ENCODE results near the gene TBC1D9. TPM values are rescaled to one million over a fixed set of nuclear protein-coding genes. Genes with fewer than 3 reads are reported as not detected.

The TBC1D9 gene
- polyA plus RNA-seq, 3 donors: 13.6 to 33.5 (median 21.0) TPM

GRCh38 chr4:140693562-140693961, 62.6 kb downstream of the TBC1D9 start:
- Histone ChIP-seq H3K9me3 (replicated peaks in 1 of 2; ENCODE audit: control insufficient read depth in 1 of 2, insufficient read depth in 1 of 2, low read length in 2 of 2) (no peaks in the 10 kb centered on the region), H3K9ac (ENCODE audit: insufficient read depth, low read length, poor library complexity, severe bottlenecking) (no peak overlapping the region), H4K20me1 (ENCODE audit: insufficient read depth, low read length) (peaks cover 96% of the 10 kb centered on the region), H3K4me1 (ENCODE audit: control insufficient read depth in 1 of 2, insufficient read depth in 2 of 2, low read length in 2 of 2) (peaks cover 8 to 10% of the 10 kb centered on the region in 2 donors), H2AFZ (ENCODE audit: insufficient read depth, low read depth, low read length, poor library complexity, severe bottlenecking) (no peak overlapping the region), H3K4me2 (replicated peaks; ENCODE audit: extremely low read depth, low read length, poor library complexity, severe bottlenecking) (no peak overlapping the region), H3K79me2 (ENCODE audit: insufficient read depth, low read length) (no peaks in the 10 kb centered on the region), H3K36me3 (replicated peaks in 1 of 2; ENCODE audit: control insufficient read depth in 1 of 2, insufficient read depth in 2 of 2, low read length in 2 of 2) (peaks cover 0 to 4% of the 10 kb centered on the region in 2 donors), H3K4me3 (replicated peaks in 1 of 3; ENCODE audit: low read depth in 2 of 3, low read length in 3 of 3) (no peak overlapping the region), H3K27ac (ENCODE audit: low read depth in 1 of 2, low read length in 2 of 2) (no peak overlapping the region), H3K27me3 (ENCODE audit: control insufficient read depth in 2 of 2, insufficient read depth in 2 of 2, low read length in 2 of 2) (no peaks in the 10 kb centered on the region)
- no peaks in the 10 kb centered on the region for H3K9me3 Mint-ChIP-seq
- no peak for DNase-seq
- intact Hi-C loops (cut with micrococcal nuclease): no loop called here
- H3K4me3 Mint-ChIP-seq: no peak overlapping the region
- H3K4me1 Mint-ChIP-seq: peaks cover 18% of the 10 kb centered on the region
- peaks cover 20 to 25% of the 10 kb centered on the region in 2 donors for H3K36me3 Mint-ChIP-seq
- H3K27me3 Mint-ChIP-seq (ENCODE audit: low read depth in 3 of 3): peaks cover 0 to 1% (median 0%) of the 10 kb centered on the region in 3 donors
- WGBS (ENCODE audit: insufficient coverage): no CpG with 5 or more reads among the region's 1 CpG
- no peak overlapping the region for H3K27ac Mint-ChIP-seq
- no peak for TF ChIP-seq CTCF (IDR thresholded peaks at IDR 0.05)

- H3K36me3 Mint-ChIP-seq: peaks cover 13 to 22% of the 10 kb centered on the region in 2 donors
- Histone ChIP-seq H2AFZ (ENCODE audit: insufficient read depth, low read depth, low read length, poor library complexity, severe bottlenecking) (no peak overlapping the region), H3K9me3 (replicated peaks in 1 of 2; ENCODE audit: control insufficient read depth in 1 of 2, insufficient read depth in 1 of 2, low read length in 2 of 2) (no peaks in the 10 kb centered on the region), H3K27me3 (ENCODE audit: control insufficient read depth in 2 of 2, insufficient read depth in 2 of 2, low read length in 2 of 2) (peaks cover 0 to 3% of the 10 kb centered on the region in 2 donors), H3K4me3 (replicated peaks in 1 of 3; ENCODE audit: low read depth in 2 of 3, low read length in 3 of 3) (no peak overlapping the region), H3K27ac (ENCODE audit: low read depth in 1 of 2, low read length in 2 of 2) (no peak overlapping the region), H3K9ac (ENCODE audit: insufficient read depth, low read length, poor library complexity, severe bottlenecking) (no peak overlapping the region), H3K4me2 (replicated peaks; ENCODE audit: extremely low read depth, low read length, poor library complexity, severe bottlenecking) (no peak overlapping the region), H3K79me2 (ENCODE audit: insufficient read depth, low read length) (no peaks in the 10 kb centered on the region), H3K36me3 (replicated peaks in 1 of 2; ENCODE audit: control insufficient read depth in 1 of 2, insufficient read depth in 2 of 2, low read length in 2 of 2) (peaks cover 0 to under 1% of the 10 kb centered on the region in 2 donors), H4K20me1 (ENCODE audit: insufficient read depth, low read length) (peaks cover 94% of the 10 kb centered on the region), H3K4me1 (ENCODE audit: control insufficient read depth in 1 of 2, insufficient read depth in 2 of 2, low read length in 2 of 2) (no peaks in the 10 kb centered on the region)
- H3K27me3 Mint-ChIP-seq (ENCODE audit: low read depth in 3 of 3): peaks cover under 1 to 2% (median 1%) of the 10 kb centered on the region in 3 donors
- H3K9me3 Mint-ChIP-seq: peaks cover 0 to 3% (median 0%) of the 10 kb centered on the region in 7 donors
- no peak for DNase-seq
- H3K27ac Mint-ChIP-seq: no peak overlapping the region
- peaks cover 6% of the 10 kb centered on the region for H3K4me1 Mint-ChIP-seq
- no peak overlapping the region for H3K4me3 Mint-ChIP-seq
- TF ChIP-seq CTCF (IDR thresholded peaks at IDR 0.05): no peak
- 100% methylated on average over 1 of the region's 2 CpGs for WGBS (ENCODE audit: insufficient coverage)
- intact Hi-C loops (cut with micrococcal nuclease): no loop called here
Observed at GRCh38 chr4:140691369-140691768, 64.8 kb downstream of the TBC1D9 start.

Data from CD14-positive monocyte (primary cell).